OCI-LY1 (cell line): ENCODE results near the gene ARMH1.

ENCODE experiments used
- H2AFZ ChIP-seq: fragments of 200-600 bp; sonication (generic), shearing (Covaris generic); 2 replicates; pipeline ENCODE4 v1.6.0; 2014; ENCODE audit warnings: antibody characterized with exemption, mild to moderate bottlenecking, low read length
- H3F3A ChIP-seq: fragments of 200-600 bp; sonication (generic), shearing (Covaris generic); 2 replicates; pipeline ENCODE4 v1.6.0; 2014; ENCODE audit warnings: mild to moderate bottlenecking, antibody characterized with exemption, low read length, moderate library complexity; ENCODE audit not compliant: insufficient read depth
- H3K27ac ChIP-seq: fragments of 200-600 bp; sonication (generic); 2 replicates; pipeline ENCODE4 v1.5.1; 2014; ENCODE audit warnings: low read length, mixed run types, mild to moderate bottlenecking, low read depth; ENCODE audit not compliant: poor library complexity, severe bottlenecking
- H3K27me3 ChIP-seq: fragments of 200-600 bp; sonication (generic); 2 replicates; pipeline ENCODE4 v1.6.0; 2014; ENCODE audit warnings: antibody characterized with exemption, mild to moderate bottlenecking, low read length, moderate library complexity; ENCODE audit not compliant: insufficient read depth
- H3K36me3 ChIP-seq: fragments of 200-600 bp; sonication (generic); 2 replicates; pipeline ENCODE4 v1.6.1; 2014; ENCODE audit warnings: mild to moderate bottlenecking, antibody characterized with exemption, low read length, moderate library complexity, mixed read lengths; ENCODE audit not compliant: insufficient read depth
- H3K4me1 ChIP-seq: fragments of 200-600 bp; sonication (generic); 2 replicates; pipeline ENCODE4 v1.5.1; 2014; ENCODE audit warnings: mild to moderate bottlenecking, low read length, moderate library complexity; ENCODE audit not compliant: insufficient read depth, severe bottlenecking
- H3K4me2 ChIP-seq: fragments of 200-600 bp; sonication (generic), shearing (Covaris generic); 2 replicates; pipeline ENCODE4 v1.6.1; 2014; ENCODE audit warnings: low read length
- H3K4me3 ChIP-seq: fragments of 200-600 bp; sonication (generic); 2 replicates; pipeline ENCODE4 v1.5.1; 2014; ENCODE audit warnings: low read length, low read depth, mild to moderate bottlenecking, mixed read lengths; ENCODE audit not compliant: poor library complexity, severe bottlenecking
- H3K79me2 ChIP-seq: fragments of 200-600 bp; shearing (Covaris generic); 2 replicates; pipeline ENCODE4 v1.6.1; 2016; ENCODE audit warnings: mixed run types, low read length, mixed read lengths; ENCODE audit not compliant: insufficient read depth
- H3K9ac ChIP-seq: fragments of 200-600 bp; sonication (generic), shearing (Covaris generic); 2 replicates; pipeline ENCODE4 v1.6.1; 2014; ENCODE audit warnings: mild to moderate bottlenecking, low read length, mixed read lengths
- H3K9me2 ChIP-seq: fragments of 200-600 bp; sonication (generic), shearing (Covaris generic); 2 replicates; pipeline ENCODE4 v1.6.1; 2014; ENCODE audit warnings: low read depth, mild to moderate bottlenecking, low read length, mixed read lengths
- H3K9me3 ChIP-seq: fragments of 200-600 bp; shearing (Covaris generic); 2 replicates; pipeline ENCODE4 v1.6.1; 2014; ENCODE audit warnings: low read length, mixed read lengths
- H4K20me1 ChIP-seq: fragments of 200-600 bp; sonication (generic), shearing (Covaris generic); 2 replicates; pipeline ENCODE4 v1.6.0; 2016; ENCODE audit warnings: mild to moderate bottlenecking, low read length; ENCODE audit not compliant: insufficient read depth
- EZH2 ChIP-seq: fragments of 200-600 bp; sonication (generic), shearing (Covaris generic); IDR thresholded peaks from 2 replicates; pipeline ENCODE4 v1.8.0; 2017; ENCODE audit warnings: borderline replicate concordance, mixed run types, mild to moderate bottlenecking, antibody characterized with exemption, low read length, moderate library complexity, mixed read lengths
- TF ChIP-seq, protein P1 (sequence below): fragments of 200-600 bp; sonication (generic), shearing (Covaris generic); IDR thresholded peaks from 2 replicates; pipeline ENCODE4 v1.5.1; 2017; ENCODE audit warnings: mild to moderate bottlenecking, antibody characterized with exemption, low read length, moderate library complexity, mixed read lengths

Gene ARMH1

DNA sequence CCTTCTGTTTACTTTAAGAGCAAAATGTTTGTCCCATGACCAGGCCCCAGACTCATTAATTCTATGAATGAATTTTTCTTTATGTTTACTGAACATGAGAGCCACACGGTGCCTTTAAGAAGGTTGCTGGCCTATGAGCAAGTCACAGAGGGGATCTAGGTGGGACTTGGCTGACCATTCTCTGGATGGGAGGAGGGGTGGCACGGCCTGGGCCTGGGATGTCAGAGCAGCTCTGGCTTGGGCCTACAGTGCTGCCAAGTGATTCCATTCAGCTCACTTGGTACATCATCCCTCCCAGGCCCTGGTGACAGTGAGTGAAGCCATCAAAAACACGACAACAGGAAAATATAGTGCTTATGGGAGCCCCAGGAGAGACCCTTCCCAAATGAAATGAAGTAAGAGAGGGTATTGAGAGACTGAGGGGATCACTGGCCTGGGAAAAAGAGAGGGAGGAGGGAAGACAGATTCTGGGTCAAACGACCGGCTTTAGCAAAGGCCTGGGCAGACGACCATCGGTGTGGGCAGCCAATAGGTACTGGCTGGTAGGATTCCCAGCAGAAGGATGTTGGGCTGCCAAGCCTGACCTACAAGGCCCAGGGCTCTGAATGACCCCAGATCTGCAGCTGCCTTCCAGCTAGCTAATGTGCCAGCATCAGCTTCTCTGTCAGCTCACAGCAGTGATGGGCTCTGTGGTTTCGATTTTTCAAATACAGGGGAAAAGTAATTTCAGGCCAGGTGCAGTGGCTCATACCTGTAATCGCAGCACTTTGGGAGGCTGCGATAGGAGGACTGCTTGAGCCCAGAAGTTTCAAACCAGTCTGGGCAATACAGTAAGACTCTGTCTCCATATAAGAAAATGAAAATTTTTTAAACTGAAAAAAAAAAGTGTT is 3.5 kb upstream of the ARMH1 start:
- no peak overlapping the region for H2AFZ ChIP-seq
- H3K9me2 ChIP-seq = no peaks in the 10 kb centered on the region
- no peaks in the 10 kb centered on the region for H3K27me3 ChIP-seq
- peaks cover 19% of the 10 kb centered on the region for H3K4me1 ChIP-seq
- no peak overlapping the region for H3K27ac ChIP-seq
- no peaks in the 10 kb centered on the region for H4K20me1 ChIP-seq
- H3K4me3 ChIP-seq = no peak overlapping the region
- no peaks in the 10 kb centered on the region for H3K9me3 ChIP-seq
- no peak for TF ChIP-seq EZH2
- TF ChIP-seq, protein P1, sequence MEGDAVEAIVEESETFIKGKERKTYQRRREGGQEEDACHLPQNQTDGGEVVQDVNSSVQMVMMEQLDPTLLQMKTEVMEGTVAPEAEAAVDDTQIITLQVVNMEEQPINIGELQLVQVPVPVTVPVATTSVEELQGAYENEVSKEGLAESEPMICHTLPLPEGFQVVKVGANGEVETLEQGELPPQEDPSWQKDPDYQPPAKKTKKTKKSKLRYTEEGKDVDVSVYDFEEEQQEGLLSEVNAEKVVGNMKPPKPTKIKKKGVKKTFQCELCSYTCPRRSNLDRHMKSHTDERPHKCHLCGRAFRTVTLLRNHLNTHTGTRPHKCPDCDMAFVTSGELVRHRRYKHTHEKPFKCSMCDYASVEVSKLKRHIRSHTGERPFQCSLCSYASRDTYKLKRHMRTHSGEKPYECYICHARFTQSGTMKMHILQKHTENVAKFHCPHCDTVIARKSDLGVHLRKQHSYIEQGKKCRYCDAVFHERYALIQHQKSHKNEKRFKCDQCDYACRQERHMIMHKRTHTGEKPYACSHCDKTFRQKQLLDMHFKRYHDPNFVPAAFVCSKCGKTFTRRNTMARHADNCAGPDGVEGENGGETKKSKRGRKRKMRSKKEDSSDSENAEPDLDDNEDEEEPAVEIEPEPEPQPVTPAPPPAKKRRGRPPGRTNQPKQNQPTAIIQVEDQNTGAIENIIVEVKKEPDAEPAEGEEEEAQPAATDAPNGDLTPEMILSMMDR = no peak
- H3K36me3 ChIP-seq = no peaks in the 10 kb centered on the region
- no peaks in the 10 kb centered on the region for H3F3A ChIP-seq
- H3K4me2 ChIP-seq = no peak overlapping the region
- H3K9ac ChIP-seq = no peak overlapping the region
- H3K79me2 ChIP-seq = no peaks in the 10 kb centered on the region

- TF ChIP-seq, protein P1 = no peak
- TF ChIP-seq EZH2 = no peak
- no peak overlapping the region for H2AFZ ChIP-seq
- H3K4me1 ChIP-seq = peaks cover 33% of the 10 kb centered on the region
- no peaks in the 10 kb centered on the region for H3F3A ChIP-seq
- no peaks in the 10 kb centered on the region for H3K79me2 ChIP-seq
- H3K4me3 ChIP-seq = no peak overlapping the region
- H3K27me3 ChIP-seq = no peaks in the 10 kb centered on the region
- H4K20me1 ChIP-seq = no peaks in the 10 kb centered on the region
- H3K27ac ChIP-seq = no peak overlapping the region
- H3K9ac ChIP-seq = no peak overlapping the region
- no peaks in the 10 kb centered on the region for H3K9me2 ChIP-seq
- no peaks in the 10 kb centered on the region for H3K36me3 ChIP-seq
- no peaks in the 10 kb centered on the region for H3K9me3 ChIP-seq
- no peak overlapping the region; the same call in 1 of the 2 replicates for H3K4me2 ChIP-seq
Observed at GRCh38 chr1:44672254-44672955, 2.1 kb upstream of the ARMH1 start.

DNA sequence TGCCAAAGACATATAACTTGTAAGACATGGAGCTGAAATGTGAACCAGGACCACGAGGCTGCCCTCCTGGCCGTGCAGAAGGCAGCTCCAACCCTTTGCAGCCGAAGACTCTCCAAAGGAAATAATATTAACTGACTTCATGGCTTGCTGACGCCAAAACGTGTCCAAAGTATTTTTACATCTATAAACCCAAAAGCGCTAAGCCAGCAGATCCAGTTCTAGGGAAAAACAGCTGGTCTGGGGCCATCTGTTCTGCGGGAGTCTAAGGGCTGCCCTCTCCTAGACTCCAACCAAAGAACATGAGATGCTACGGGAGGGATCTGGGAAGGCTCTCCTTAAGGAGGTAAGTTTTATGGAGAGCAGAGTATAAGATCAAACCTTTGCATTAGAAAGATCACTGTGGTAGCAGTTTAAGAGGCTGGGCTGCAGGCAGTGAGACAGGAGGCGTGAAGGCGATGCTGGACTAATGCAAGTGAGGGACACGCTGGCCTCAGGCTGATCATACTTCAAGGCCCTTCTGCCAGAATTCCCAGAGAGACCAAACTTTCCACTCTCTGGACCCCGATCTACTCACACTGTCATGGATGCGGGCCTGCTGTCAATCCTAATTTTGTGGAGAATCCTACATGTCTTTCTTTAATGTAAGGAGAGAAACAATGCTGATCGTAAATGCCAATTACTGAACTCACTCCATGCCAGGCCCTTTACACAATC is 1.4 kb upstream of the ARMH1 start:
- H3K4me1 ChIP-seq = peaks cover 33% of the 10 kb centered on the region
- TF ChIP-seq, protein P1 = no peak
- no peak for TF ChIP-seq EZH2
- H3K79me2 ChIP-seq = no peaks in the 10 kb centered on the region
- peak overlapping the region; percentile 67 for H3K4me3 ChIP-seq
- H3K9ac ChIP-seq = peak overlapping the region; percentile 59; the same call in 1 of the 2 replicates
- no peaks in the 10 kb centered on the region for H3K27me3 ChIP-seq
- H2AFZ ChIP-seq = no peak overlapping the region
- no peaks in the 10 kb centered on the region for H4K20me1 ChIP-seq
- H3K4me2 ChIP-seq = peak overlapping the region; percentile 92
- no peaks in the 10 kb centered on the region for H3F3A ChIP-seq
- H3K9me3 ChIP-seq = no peaks in the 10 kb centered on the region
- no peaks in the 10 kb centered on the region for H3K36me3 ChIP-seq
- H3K9me2 ChIP-seq = no peaks in the 10 kb centered on the region
- no peak overlapping the region for H3K27ac ChIP-seq
